ENCODE data around the gene UST.
"Not testable (repeated sequence)": the region's sequence is repeated elsewhere in the genome, so short reads cannot be mapped to it uniquely, and the experiment has no call there.

The UST gene

GRCh38 chr6:148874698-148875293 is 128.0 kb downstream of the UST start:
- DNase-seq: no peak

GRCh38 chr6:148878683-148879082 is 131.9 kb downstream of the UST start:
- DNase-seq: no peak

GRCh38 chr6:148880742-148881141 is 133.9 kb downstream of the UST start:
- DNase-seq: not testable (repeated sequence)

- DNase-seq: no peak
Measured at GRCh38 chr6:148881593-148882311, 134.9 kb downstream of the UST start.

- DNase-seq: no peak
Measured at GRCh38 chr6:148883270-148883669, 136.4 kb downstream of the UST start.

GRCh38 chr6:148884461-148884860 is 137.6 kb downstream of the UST start:
- DNase-seq: no peak

- no peak for DNase-seq
Measured at GRCh38 chr6:148885136-148885865, 138.5 kb downstream of the UST start.

GRCh38 chr6:148885925-148886845 is 139.4 kb downstream of the UST start:
- no peak for DNase-seq

GRCh38 chr6:148887181-148887580 is 140.4 kb downstream of the UST start:
- DNase-seq: no peak

GRCh38 chr6:148888856-148889255 is 142.0 kb downstream of the UST start:
- peak; percentile 76 for DNase-seq

GRCh38 chr6:148890096-148890495 is 143.3 kb downstream of the UST start:
- DNase-seq: peak; percentile 68

- DNase-seq: no peak
Measured at GRCh38 chr6:148890652-148891404, 144.0 kb downstream of the UST start.

- no peak for DNase-seq
Measured at GRCh38 chr6:148891405-148891783, 144.6 kb downstream of the UST start.

- no peak for DNase-seq
Measured at GRCh38 chr6:148892247-148892646, 145.4 kb downstream of the UST start.

- no peak for DNase-seq
Measured at GRCh38 chr6:148893073-148893472, 146.2 kb downstream of the UST start.

GRCh38 chr6:148893481-148893880 is 146.7 kb downstream of the UST start:
- DNase-seq: no peak

GRCh38 chr6:148898376-148899014 is 151.7 kb downstream of the UST start:
- no peak for DNase-seq

GRCh38 chr6:148904896-148905870 is 158.4 kb downstream of the UST start:
- no peak for DNase-seq

GRCh38 chr6:148905901-148906300 is 159.1 kb downstream of the UST start:
- DNase-seq: no peak

GRCh38 chr6:148906386-148906785 is 159.6 kb downstream of the UST start:
- no peak for DNase-seq
